Measurements from ENCODE around the gene FANCD2OS.
A peak's percentile ranks its signal among the peaks of the same experiment; 100 is the strongest.

Gene FANCD2OS, protein sequence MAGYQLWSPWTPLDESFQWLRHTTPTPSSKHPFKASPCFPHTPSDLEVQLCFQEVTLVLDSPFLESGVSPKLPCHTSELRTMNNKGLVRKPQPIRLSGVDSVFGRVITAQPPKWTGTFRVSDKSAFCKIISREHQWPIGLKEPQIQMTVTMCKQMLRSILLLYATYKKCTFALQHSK

DNA sequence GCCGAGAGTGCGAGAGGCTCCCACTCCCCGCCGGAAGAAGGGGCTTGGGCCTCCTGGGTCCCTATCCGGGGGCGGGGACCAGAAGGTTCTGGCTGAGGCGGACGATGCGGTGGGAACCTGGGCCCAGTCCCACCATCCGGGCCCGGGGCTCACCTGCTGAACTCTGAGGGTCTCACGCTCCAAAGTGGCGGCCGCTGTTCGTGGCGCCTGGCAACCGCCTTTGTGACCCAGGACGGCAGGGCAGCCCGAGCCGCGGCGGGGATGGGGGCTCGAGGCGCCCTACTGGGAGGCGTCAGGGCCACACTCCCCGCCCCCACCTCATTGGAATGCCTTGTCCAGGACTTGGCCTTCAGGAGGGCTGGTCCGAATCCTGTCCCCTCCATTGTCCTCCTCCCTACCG lies at the start of gene FANCD2OS:
Gene FANCD2OS, minus strand, starts transcription at position 165 of the 400 bp plus-strand sequence. CDS start 3,481 bp downstream, outside the sequence.
- Histone ChIP-seq H3K4me1 (ENCODE audit: insufficient read depth, low read length) (no peaks in the 10 kb centered on the region), H3K36me3 (ENCODE audit: insufficient read depth, low read length) (no peaks in the 10 kb centered on the region), H3K4me3 (ENCODE audit: low read depth in 1 of 2, low read length in 2 of 2) (no peak within 1 kb of the TSS), H3K9ac (ENCODE audit: low read length) (no peak within 1 kb of the TSS), H3K27me3 (ENCODE audit: control insufficient read depth in 1 of 2, insufficient read depth in 2 of 2, low read length in 2 of 2) (peaks cover 0 to 5% of the 10 kb centered on the region in 2 donors), H3K27ac (ENCODE audit: low read depth, low read length) (no peak within 1 kb of the TSS), H3K9me3 (ENCODE audit: low read length) (no peaks in the 10 kb centered on the region)

DNA sequence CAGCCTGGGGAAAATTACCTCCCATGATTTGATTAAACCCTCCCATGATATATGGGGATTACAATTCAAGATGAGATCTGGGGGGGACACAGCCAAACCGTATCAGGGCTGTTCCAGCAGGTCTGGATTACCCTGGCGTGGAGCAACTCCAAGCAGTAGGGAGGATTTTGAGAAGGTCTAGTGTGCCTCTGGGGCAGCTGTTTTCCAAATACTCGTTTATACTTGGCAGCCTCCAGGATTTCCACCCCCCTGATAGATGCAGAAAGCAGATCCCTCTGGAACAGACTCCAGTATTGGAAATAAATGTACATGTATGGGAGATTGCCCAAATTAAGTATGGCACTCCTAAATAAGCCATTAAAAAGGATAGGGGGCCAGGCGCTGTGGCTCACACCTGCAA lies 49.0 kb upstream of the FANCD2OS start:
- Histone ChIP-seq H3K9me3 (ENCODE audit: low read length) (no peaks in the 10 kb centered on the region), H3K4me3 (ENCODE audit: low read depth in 1 of 2, low read length in 2 of 2) (no peak overlapping the region), H3K27ac (ENCODE audit: low read depth, low read length) (no peak overlapping the region), H3K27me3 (ENCODE audit: control insufficient read depth in 1 of 2, insufficient read depth in 2 of 2, low read length in 2 of 2) (no peaks in the 10 kb centered on the region), H3K4me1 (ENCODE audit: insufficient read depth, low read length) (no peaks in the 10 kb centered on the region), H3K36me3 (ENCODE audit: insufficient read depth, low read length) (no peaks in the 10 kb centered on the region), H3K9ac (ENCODE audit: low read length) (no peak overlapping the region)

DNA sequence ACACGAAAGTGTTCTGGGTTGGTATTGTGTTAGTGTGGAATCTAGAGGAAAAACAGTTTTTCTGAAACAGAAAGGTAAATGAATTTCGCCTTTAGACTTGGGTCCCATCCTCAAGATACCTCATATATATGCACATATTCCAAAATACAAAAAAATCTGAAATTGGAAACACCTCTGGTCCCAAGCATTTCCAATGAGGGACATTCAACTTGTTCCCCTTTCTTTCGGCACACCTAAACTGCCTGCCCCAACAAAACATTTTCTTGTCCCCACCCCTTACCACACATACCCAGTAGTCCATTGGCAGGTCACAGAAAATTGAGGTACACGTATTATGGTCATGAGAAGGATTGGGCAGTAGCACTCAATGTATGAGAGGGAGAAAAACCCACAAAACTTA lies 47.6 kb upstream of the FANCD2OS start:
- H3K36me3 ChIP-seq (ENCODE audit: insufficient read depth, low read length): peaks cover 9% of the 10 kb centered on the region
- no peak overlapping the region for H3K27ac ChIP-seq (ENCODE audit: low read depth, low read length)
- no peaks in the 10 kb centered on the region for H3K27me3 ChIP-seq (ENCODE audit: control insufficient read depth in 1 of 2, insufficient read depth in 2 of 2, low read length in 2 of 2)
- H3K9me3 ChIP-seq (ENCODE audit: low read length): no peaks in the 10 kb centered on the region
- H3K4me3 ChIP-seq (ENCODE audit: low read depth in 1 of 2, low read length in 2 of 2): no peak overlapping the region
- no peaks in the 10 kb centered on the region for H3K4me1 ChIP-seq (ENCODE audit: insufficient read depth, low read length)
- no peak overlapping the region for H3K9ac ChIP-seq (ENCODE audit: low read length)

DNA sequence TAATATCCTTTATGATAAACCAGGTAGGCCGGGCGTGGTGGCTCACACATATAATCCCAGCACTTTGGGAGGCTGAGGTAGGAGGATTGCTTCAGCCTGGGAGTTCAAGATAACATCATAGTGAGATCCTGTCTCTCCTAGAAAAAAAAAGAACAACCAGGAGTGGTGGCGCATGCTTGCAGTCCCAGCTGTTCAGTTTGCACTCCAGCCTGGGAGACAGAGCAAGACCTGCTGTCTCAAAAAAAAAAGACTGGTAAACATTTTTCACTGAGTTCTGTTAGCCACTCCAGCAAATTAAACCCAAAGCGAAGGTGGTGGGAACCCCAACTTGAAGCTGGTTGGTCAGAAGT lies 47.0 kb upstream of the FANCD2OS start:
- H3K9ac ChIP-seq (ENCODE audit: low read length): no peak overlapping the region
- H3K9me3 ChIP-seq (ENCODE audit: low read length): no peaks in the 10 kb centered on the region
- H3K4me3 ChIP-seq (ENCODE audit: low read depth in 1 of 2, low read length in 2 of 2): no peak overlapping the region
- no peak overlapping the region for H3K27ac ChIP-seq (ENCODE audit: low read depth, low read length)
- peaks cover 15% of the 10 kb centered on the region for H3K36me3 ChIP-seq (ENCODE audit: insufficient read depth, low read length)
- H3K4me1 ChIP-seq (ENCODE audit: insufficient read depth, low read length): no peaks in the 10 kb centered on the region
- no peaks in the 10 kb centered on the region for H3K27me3 ChIP-seq (ENCODE audit: control insufficient read depth in 1 of 2, insufficient read depth in 2 of 2, low read length in 2 of 2)

DNA sequence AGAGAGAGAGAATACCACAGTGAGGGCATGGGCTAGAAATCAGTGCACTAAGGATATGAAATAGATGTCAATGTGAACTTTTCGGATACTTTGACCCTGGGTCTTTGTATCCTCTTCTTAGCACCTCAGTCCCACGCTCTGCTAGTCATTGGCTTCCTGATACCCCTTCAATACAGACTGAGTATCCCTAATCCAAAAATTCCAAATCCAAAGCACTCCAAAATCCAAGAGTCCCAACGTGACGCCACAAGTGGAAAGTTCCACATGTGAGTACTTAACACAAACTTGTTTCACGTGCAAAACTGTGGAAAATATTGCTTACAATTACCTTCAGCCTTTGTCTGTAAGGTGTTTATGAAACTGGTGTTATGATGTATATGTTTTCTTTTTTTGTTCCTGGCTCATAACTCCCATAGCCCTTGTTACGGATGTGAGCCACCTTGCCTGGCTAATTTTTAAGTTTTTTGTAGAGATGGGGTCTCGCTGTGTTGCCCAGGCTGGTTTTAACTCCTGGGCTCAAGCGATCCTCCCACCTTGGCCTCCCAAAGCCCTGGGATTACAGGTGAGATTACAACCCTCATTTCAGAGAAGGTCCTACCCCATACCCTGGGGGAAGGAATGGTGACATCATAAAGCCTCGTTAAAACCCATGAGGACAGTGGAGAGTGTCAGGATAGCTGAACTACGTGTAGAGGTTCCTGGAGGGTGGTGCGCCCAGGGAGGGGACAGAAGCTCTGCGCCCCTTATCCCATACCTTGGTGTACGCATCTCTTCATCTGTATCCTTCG lies 46.5 kb upstream of the FANCD2OS start:
- H3K27ac ChIP-seq (ENCODE audit: low read depth, low read length): no peak overlapping the region
- H3K9ac ChIP-seq (ENCODE audit: low read length): no peak overlapping the region
- no peaks in the 10 kb centered on the region for H3K27me3 ChIP-seq (ENCODE audit: control insufficient read depth in 1 of 2, insufficient read depth in 2 of 2, low read length in 2 of 2)
- H3K36me3 ChIP-seq (ENCODE audit: insufficient read depth, low read length): peaks cover 20% of the 10 kb centered on the region
- H3K4me3 ChIP-seq (ENCODE audit: low read depth in 1 of 2, low read length in 2 of 2): no peak overlapping the region
- H3K9me3 ChIP-seq (ENCODE audit: low read length): no peaks in the 10 kb centered on the region
- no peaks in the 10 kb centered on the region for H3K4me1 ChIP-seq (ENCODE audit: insufficient read depth, low read length)

DNA sequence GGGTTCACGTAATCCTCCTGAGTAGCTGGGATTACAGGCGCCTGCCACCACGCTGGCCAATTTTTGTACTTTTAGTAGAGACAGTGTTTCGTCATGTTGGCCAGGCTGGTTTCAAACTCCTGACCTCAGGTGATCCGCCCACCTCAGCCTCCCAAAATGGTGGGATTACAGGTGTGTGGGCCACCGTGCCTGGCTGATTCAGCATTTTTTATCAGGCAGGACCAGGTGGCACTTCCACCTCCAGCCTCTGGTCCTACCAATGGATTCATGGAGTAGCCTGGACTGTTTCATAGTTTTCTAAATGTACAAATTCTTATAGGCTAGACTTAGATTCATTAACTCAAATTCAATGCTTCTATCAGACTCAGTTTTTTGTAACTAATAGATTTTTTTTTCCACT lies 42.9 kb upstream of the FANCD2OS start:
- H3K4me1 ChIP-seq (ENCODE audit: insufficient read depth, low read length): no peaks in the 10 kb centered on the region
- no peaks in the 10 kb centered on the region for H3K27me3 ChIP-seq (ENCODE audit: control insufficient read depth in 1 of 2, insufficient read depth in 2 of 2, low read length in 2 of 2)
- no peak overlapping the region for H3K4me3 ChIP-seq (ENCODE audit: low read depth in 1 of 2, low read length in 2 of 2)
- H3K27ac ChIP-seq (ENCODE audit: low read depth, low read length): no peak overlapping the region
- H3K9me3 ChIP-seq (ENCODE audit: low read length): no peaks in the 10 kb centered on the region
- H3K36me3 ChIP-seq (ENCODE audit: insufficient read depth, low read length): peaks cover 26% of the 10 kb centered on the region
- H3K9ac ChIP-seq (ENCODE audit: low read length): no peak overlapping the region

DNA sequence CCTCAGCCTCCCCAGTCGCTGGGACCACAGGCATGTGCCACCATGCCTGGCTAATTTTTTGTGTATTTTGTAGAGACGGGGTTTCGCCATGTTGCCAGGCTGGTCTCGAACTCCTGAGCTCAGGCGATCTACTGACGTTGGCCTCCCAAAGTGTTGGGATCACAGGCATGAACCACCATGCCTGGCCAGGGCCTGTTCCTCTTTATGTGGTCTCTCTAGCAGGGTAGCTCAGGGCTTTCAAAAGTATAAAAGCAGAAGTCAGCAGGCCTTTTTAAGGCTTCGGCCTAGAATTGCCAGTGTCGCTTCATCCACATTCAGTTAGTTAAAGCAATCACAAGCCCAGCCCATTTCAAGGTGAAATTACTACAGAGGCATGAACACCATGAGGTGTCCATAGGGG lies 41.2 kb upstream of the FANCD2OS start:
- no peak overlapping the region for H3K4me3 ChIP-seq (ENCODE audit: low read depth in 1 of 2, low read length in 2 of 2)
- no peak overlapping the region for H3K27ac ChIP-seq (ENCODE audit: low read depth, low read length)
- H3K27me3 ChIP-seq (ENCODE audit: control insufficient read depth in 1 of 2, insufficient read depth in 2 of 2, low read length in 2 of 2): no peaks in the 10 kb centered on the region
- H3K36me3 ChIP-seq (ENCODE audit: insufficient read depth, low read length): peaks cover 26% of the 10 kb centered on the region
- H3K9ac ChIP-seq (ENCODE audit: low read length): no peak overlapping the region
- H3K4me1 ChIP-seq (ENCODE audit: insufficient read depth, low read length): no peaks in the 10 kb centered on the region
- no peaks in the 10 kb centered on the region for H3K9me3 ChIP-seq (ENCODE audit: low read length)

DNA sequence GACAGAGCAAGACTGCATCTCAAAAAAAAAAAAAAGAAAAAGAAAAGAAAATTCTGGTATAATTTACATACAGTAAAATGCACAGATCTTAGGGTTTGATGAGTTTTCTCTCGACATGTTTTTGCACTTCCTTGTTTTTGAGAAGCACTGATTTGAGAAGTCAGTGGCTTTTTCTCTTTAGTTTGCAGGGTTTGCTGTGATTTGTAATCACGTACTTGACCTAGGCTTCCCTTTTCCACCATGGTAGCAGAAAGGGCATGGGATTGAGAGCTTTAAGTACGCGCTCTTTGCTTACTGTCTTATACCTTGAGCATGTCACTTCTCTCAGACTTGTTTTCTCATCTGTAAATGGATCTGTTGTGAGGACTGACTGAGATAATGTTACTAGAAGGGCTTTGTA lies 37.6 kb upstream of the FANCD2OS start:
- Histone ChIP-seq H3K27ac (ENCODE audit: low read depth, low read length) (no peak overlapping the region), H3K36me3 (ENCODE audit: insufficient read depth, low read length) (peaks cover 17% of the 10 kb centered on the region), H3K4me1 (ENCODE audit: insufficient read depth, low read length) (peaks cover 15% of the 10 kb centered on the region), H3K4me3 (ENCODE audit: low read depth in 1 of 2, low read length in 2 of 2) (no peak overlapping the region), H3K27me3 (ENCODE audit: control insufficient read depth in 1 of 2, insufficient read depth in 2 of 2, low read length in 2 of 2) (no peaks in the 10 kb centered on the region), H3K9me3 (ENCODE audit: low read length) (no peaks in the 10 kb centered on the region), H3K9ac (ENCODE audit: low read length) (no peak overlapping the region)

DNA sequence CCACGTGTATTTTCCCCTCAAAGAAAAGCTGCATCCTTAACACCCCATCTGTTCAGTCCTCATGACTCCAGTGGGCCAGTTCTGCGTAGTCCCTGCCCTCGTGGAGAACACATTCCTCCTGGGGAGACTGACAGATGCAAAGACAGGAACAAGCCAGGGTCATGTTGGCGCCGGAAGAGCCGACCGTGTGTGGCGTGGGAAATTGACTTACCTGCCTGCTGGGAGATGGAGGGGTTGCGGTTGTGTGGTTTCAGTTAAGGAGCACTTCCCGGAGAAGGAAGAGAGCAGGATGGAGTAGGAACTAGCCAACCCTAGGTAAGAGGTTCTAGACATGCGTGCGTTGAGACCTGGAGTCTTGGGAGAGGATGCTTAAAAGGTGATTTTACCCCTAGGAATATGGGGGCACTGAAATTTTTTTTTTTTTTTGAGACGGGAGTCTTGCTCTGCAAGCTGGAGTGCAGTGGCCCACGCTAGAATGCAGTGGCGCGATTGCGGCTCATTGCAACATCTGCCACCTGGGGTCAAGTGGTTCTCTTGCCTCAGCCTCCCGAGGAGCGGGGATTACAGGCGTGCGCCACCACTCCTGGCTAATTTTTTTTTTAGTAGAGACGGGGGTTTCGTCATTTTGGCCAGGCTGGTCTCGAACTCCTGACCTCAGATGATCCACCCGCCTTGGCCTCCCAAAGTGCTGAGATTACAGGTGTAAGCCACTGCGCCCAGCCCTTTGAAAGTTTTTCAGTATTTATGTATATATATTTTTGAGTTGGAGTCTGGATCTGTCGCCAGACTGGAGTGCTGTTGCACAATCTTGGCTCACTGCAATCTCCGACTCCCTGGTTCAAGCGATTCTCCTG lies 34.9 kb upstream of the FANCD2OS start:
- H3K27ac ChIP-seq (ENCODE audit: low read depth, low read length): peak overlapping the region; percentile 24
- no peak overlapping the region for H3K9ac ChIP-seq (ENCODE audit: low read length)
- H3K9me3 ChIP-seq (ENCODE audit: low read length): no peaks in the 10 kb centered on the region
- H3K36me3 ChIP-seq (ENCODE audit: insufficient read depth, low read length): peaks cover 4% of the 10 kb centered on the region
- peak overlapping the region; percentile 6 to 61 for H3K4me3 ChIP-seq (ENCODE audit: low read depth in 1 of 2, low read length in 2 of 2)
- peaks cover 15% of the 10 kb centered on the region for H3K4me1 ChIP-seq (ENCODE audit: insufficient read depth, low read length)
- no peaks in the 10 kb centered on the region for H3K27me3 ChIP-seq (ENCODE audit: control insufficient read depth in 1 of 2, insufficient read depth in 2 of 2, low read length in 2 of 2)

DNA sequence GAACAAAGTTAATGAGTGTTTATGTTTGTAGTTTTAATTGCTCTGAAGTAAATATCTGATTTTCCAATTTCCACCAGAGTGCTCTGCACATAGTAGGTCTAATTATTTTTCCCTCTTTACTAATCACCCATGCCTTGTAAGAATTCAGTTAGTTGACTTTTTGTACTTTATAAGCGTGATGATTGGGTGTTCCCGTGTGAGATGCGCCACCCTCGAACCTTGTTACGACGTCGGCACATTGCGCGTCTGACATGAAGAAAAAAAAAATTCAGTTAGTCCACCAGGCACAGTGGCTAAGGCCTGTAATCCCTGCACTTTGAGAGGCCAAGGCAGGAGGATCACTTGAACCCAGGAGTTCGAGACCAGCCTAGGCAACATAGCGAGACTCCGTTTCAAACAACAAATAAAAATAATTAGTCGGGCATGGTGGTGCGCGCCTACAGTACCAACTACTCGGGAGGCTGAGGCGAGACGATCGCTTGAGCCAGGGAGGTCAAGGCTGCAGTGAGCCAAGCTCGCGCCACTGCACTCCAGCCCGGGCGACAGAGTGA lies 33.0 kb upstream of the FANCD2OS start:
- Histone ChIP-seq H3K4me1 (ENCODE audit: insufficient read depth, low read length) (peaks cover 15% of the 10 kb centered on the region), H3K9me3 (ENCODE audit: low read length) (no peaks in the 10 kb centered on the region), H3K27ac (ENCODE audit: low read depth, low read length) (peak overlapping the region; percentile 78), H3K9ac (ENCODE audit: low read length) (no peak overlapping the region), H3K27me3 (ENCODE audit: control insufficient read depth in 1 of 2, insufficient read depth in 2 of 2, low read length in 2 of 2) (no peaks in the 10 kb centered on the region), H3K4me3 (ENCODE audit: low read depth in 1 of 2, low read length in 2 of 2) (peak overlapping the region; percentile 61 to 71), H3K36me3 (ENCODE audit: insufficient read depth, low read length) (no peaks in the 10 kb centered on the region)

DNA sequence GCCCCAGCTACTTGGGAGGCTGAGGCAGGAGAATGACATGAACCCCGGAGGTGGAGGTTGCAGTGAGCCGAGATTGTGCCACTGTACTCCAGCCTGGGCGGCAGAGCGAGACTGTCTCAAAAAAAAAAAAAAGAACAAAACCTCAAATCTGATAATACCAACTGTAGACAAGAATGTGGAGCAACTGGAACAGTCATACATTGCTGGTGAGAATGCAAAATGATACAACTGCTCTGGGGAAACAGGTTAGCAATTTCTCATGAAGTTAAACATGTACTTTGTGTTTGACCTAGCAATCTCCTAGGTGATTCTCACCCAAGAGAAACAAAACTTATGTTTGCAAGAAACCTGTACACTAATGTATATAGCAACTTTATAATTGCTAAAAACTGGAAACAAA lies 29.1 kb upstream of the FANCD2OS start:
- Histone ChIP-seq H3K27me3 (ENCODE audit: control insufficient read depth in 1 of 2, insufficient read depth in 2 of 2, low read length in 2 of 2) (no peaks in the 10 kb centered on the region), H3K9me3 (ENCODE audit: low read length) (no peaks in the 10 kb centered on the region), H3K36me3 (ENCODE audit: insufficient read depth, low read length) (no peaks in the 10 kb centered on the region), H3K4me3 (ENCODE audit: low read depth in 1 of 2, low read length in 2 of 2) (no peak overlapping the region), H3K27ac (ENCODE audit: low read depth, low read length) (no peak overlapping the region), H3K4me1 (ENCODE audit: insufficient read depth, low read length) (no peaks in the 10 kb centered on the region), H3K9ac (ENCODE audit: low read length) (no peak overlapping the region)
